Glutamatergic neuron (in vitro differentiated cells): ENCODE measurements around the gene SPATA3. TPM values are rescaled to one million over a fixed set of nuclear protein-coding genes. Genes with fewer than 3 reads are reported as not detected.
A peak's percentile ranks its signal among the peaks of the same experiment; 100 is the strongest.

Experiments used
- DNase-seq: peaks from one replicate; pipeline ENCODE4 v3.0.0; 2022
- H3K27ac Mint-ChIP-seq: one replicate; pipeline ENCODE4 v1.8.0; 2020; ENCODE audit warnings: mild to moderate bottlenecking, mixed read lengths, inconsistent platforms; ENCODE audit not compliant: unreplicated experiment
- H3K27me3 Mint-ChIP-seq: one replicate; pipeline ENCODE4 v1.8.0; 2020; ENCODE audit warnings: mild to moderate bottlenecking, moderate library complexity, mixed read lengths, inconsistent platforms; ENCODE audit not compliant: unreplicated experiment
- H3K36me3 Mint-ChIP-seq: one replicate; pipeline ENCODE4 v1.8.0; 2020; ENCODE audit warnings: mild to moderate bottlenecking, mixed read lengths, inconsistent platforms; ENCODE audit not compliant: unreplicated experiment
- H3K4me1 Mint-ChIP-seq: one replicate; pipeline ENCODE4 v1.8.0; 2020; ENCODE audit warnings: mild to moderate bottlenecking, low read depth, mixed read lengths, inconsistent platforms; ENCODE audit not compliant: unreplicated experiment
- H3K4me3 Mint-ChIP-seq: one replicate; pipeline ENCODE4 v1.8.0; 2020; ENCODE audit warnings: mild to moderate bottlenecking, mixed read lengths, inconsistent platforms; ENCODE audit not compliant: unreplicated experiment
- H3K9me3 Mint-ChIP-seq: one replicate; pipeline ENCODE4 v1.8.0; 2020; ENCODE audit warnings: mild to moderate bottlenecking, moderate library complexity, mixed read lengths, inconsistent platforms; ENCODE audit not compliant: unreplicated experiment
- CTCF ChIP-seq: fragments of 200-600 bp; sonication (generic); IDR thresholded peaks from one replicate; pipeline ENCODE4 v1.5.0; 2021; ENCODE audit not compliant: partially characterized antibody, unreplicated experiment
- total RNA-seq: library from RNA; stranded (reverse); fragmentation: NEBNext Ultra II Directional; extraction: Animal tissue kit (Norgen Biotek cat#: 25700); gene quantifications from one replicate; pipeline ENCODE4 v1.2.1, GENCODE V29; 2021; ENCODE audit not compliant: unreplicated experiment

Gene SPATA3
- total RNA-seq, 1 donor from 2014 or later = not detected

GRCh38 chr2:231034291-231034882 lies 38.5 kb downstream of the SPATA3 start:
- Mint-ChIP-seq H3K27ac (no peak overlapping the region), H3K4me3 (no peak overlapping the region), H3K4me1 (no peaks in the 10 kb centered on the region), H3K36me3 (no peaks in the 10 kb centered on the region), H3K9me3 (peaks cover 2% of the 10 kb centered on the region), H3K27me3 (peaks cover 14% of the 10 kb centered on the region)
- no peak for TF ChIP-seq CTCF
- no peak for DNase-seq

DNA sequence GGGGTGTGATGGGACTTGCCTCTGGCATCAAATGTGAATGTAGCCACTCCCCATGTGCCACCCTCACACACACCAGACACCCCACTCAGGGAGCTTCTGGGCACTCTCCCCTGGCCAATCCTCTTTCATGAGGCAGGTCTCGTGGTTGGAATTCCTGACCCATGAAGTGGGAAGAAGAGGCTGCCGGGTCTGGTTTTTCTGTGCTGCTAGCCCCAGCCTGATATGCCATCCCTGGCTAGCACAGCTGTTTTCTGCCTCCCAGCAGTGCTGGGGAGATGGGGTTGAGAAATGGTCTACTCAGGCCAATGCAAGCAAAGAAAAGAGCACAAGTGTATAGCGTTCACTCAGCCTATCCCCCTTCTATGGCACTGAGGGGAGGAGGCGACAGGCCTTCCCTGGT lies 40.2 kb downstream of the SPATA3 start:
- Mint-ChIP-seq H3K27me3 (peaks cover 17% of the 10 kb centered on the region), H3K9me3 (peaks cover 4% of the 10 kb centered on the region), H3K27ac (no peak overlapping the region), H3K4me3 (no peak overlapping the region), H3K36me3 (no peaks in the 10 kb centered on the region), H3K4me1 (no peaks in the 10 kb centered on the region)
- DNase-seq = no peak
- TF ChIP-seq CTCF = no peak

- Mint-ChIP-seq H3K4me1 (no peaks in the 10 kb centered on the region), H3K27me3 (peaks cover 20% of the 10 kb centered on the region), H3K4me3 (peak overlapping the region; percentile 64), H3K36me3 (no peaks in the 10 kb centered on the region), H3K27ac (no peak overlapping the region), H3K9me3 (peaks cover 4% of the 10 kb centered on the region)
- no peak for TF ChIP-seq CTCF
- no peak for DNase-seq
Measured at GRCh38 chr2:231036578-231037106, 40.7 kb downstream of the SPATA3 start.

DNA sequence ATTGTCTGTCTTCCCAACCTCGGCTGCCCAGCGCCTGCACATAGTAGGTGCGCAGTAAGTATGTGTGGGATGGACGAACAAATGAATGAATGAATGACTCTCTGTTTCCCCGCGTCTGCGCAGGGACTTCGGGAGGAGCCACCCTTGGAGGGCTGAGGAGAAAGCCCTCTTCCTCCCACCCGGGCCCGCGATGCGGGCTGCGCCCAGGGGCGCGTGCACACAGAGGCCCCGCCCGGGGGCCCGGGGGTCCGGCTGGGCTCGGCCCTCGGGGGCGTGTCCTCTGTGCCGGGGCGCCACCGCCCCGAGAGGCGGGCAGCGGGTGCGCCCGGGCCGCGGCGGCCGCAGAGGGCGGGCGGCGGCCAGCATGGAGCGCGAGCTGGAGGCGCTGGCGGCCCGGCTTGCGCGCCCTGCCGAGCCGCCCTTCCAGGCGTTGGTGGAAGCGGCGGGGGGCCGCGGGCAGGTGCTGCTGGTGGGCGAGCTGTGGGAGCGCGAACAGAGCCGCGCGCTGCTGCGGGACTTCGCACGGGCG lies 41.3 kb downstream of the SPATA3 start, which contains the start of gene C2orf72:
TSS of gene C2orf72 (plus strand) at position 322 of the 529 bp plus-strand sequence. CDS start at position 365, 43 bp downstream.
- H3K4me1 Mint-ChIP-seq = no peaks in the 10 kb centered on the region
- H3K27me3 Mint-ChIP-seq = peaks cover 23% of the 10 kb centered on the region
- peak within 1 kb of the TSS; percentile 64 for H3K4me3 Mint-ChIP-seq
- no peak within 1 kb of the TSS for H3K27ac Mint-ChIP-seq
- no peak for TF ChIP-seq CTCF
- DNase-seq = peak; percentile 55
- peaks cover 6% of the 10 kb centered on the region for H3K9me3 Mint-ChIP-seq
- H3K36me3 Mint-ChIP-seq = no peaks in the 10 kb centered on the region

GRCh38 chr2:231037731-231038482 lies 42.0 kb downstream of the SPATA3 start:
- no peak overlapping the region for H3K4me3 Mint-ChIP-seq
- H3K4me1 Mint-ChIP-seq = no peaks in the 10 kb centered on the region
- H3K9me3 Mint-ChIP-seq = peaks cover 6% of the 10 kb centered on the region
- peaks cover 23% of the 10 kb centered on the region for H3K27me3 Mint-ChIP-seq
- no peak overlapping the region for H3K27ac Mint-ChIP-seq
- H3K36me3 Mint-ChIP-seq = no peaks in the 10 kb centered on the region
- peak; percentile 57 for DNase-seq
- no peak for TF ChIP-seq CTCF
